ENCODE results near the gene SH3YL1.

SH3YL1 gene

DNA sequence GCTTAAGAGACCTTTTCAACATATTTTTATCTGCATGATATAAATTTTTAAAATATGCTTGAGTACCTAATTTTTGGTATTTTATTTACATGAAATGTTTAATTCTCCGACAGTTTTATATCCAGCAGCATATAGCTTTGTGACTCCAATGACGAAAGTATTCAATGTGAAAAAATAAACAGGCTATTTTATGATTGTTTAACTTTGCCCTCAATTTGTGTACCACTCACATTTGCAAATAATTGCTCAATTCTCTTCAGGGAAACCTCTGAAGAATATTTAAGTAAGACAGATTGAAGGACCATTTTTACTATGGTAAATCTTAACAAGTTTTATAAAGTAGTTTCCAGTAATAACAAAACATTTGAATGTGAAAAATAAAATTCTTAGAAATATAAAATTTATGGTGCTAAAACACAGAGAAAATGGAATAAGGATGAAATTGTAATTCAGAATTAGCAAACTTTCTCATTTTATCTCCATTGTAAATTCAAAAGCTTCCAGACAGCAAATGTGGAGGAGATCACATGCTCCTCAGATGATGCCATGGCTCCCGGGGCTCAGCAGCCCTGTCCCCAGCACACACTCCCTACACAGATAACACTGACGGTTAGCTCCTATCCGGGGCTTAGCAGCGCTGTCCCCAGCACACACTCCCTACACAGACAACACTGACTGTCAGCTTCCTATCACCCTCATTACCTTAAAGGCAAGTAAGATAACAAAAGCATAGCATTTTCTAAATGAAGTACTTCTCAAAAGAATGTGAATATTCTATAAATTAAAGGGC, 39.7 kb downstream of the SH3YL1 start:
- DNase-seq (ENCODE audit: low read depth in 2 of 2) = no peak

DNA sequence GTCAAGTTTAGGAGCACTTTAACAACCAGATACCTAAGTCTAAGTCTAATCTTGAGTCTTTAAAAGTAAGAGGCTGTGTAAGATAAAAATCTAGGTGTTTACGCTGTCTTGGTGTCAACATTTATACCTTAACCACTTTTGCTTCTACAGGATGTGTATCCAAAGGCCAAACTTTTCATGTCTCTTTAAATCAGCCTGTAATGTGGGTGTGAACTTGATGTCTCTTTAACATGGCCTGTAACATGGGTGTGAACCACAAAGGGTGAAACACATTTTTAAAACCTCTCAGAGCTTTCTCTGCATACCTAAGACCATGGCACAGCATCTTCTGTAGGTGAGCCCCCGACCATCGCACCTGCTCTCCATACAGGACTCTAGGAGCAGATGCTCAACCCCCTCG, 40.4 kb downstream of the SH3YL1 start:
- no peak for DNase-seq (ENCODE audit: low read depth in 2 of 2)

DNA sequence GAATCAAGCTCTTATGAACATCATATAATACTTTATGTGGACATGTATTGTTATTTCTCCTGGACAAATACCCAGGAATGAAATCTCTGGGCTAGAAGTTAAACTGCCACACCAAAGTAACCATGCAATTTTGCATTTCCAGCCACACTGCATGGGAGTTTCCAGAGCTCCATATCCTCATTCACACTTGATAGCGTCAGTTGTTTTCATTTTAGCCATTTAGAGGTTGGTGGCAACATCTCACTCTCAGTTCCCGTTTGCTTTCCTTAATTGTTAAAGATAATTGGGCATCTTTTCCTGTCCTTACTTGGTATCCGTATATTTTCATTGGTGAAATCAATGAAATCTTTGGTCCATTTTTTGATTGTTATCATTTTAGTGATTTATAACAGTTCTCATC, 47.8 kb downstream of the SH3YL1 start:
- DNase-seq (ENCODE audit: low read depth in 2 of 2) = no peak

DNA sequence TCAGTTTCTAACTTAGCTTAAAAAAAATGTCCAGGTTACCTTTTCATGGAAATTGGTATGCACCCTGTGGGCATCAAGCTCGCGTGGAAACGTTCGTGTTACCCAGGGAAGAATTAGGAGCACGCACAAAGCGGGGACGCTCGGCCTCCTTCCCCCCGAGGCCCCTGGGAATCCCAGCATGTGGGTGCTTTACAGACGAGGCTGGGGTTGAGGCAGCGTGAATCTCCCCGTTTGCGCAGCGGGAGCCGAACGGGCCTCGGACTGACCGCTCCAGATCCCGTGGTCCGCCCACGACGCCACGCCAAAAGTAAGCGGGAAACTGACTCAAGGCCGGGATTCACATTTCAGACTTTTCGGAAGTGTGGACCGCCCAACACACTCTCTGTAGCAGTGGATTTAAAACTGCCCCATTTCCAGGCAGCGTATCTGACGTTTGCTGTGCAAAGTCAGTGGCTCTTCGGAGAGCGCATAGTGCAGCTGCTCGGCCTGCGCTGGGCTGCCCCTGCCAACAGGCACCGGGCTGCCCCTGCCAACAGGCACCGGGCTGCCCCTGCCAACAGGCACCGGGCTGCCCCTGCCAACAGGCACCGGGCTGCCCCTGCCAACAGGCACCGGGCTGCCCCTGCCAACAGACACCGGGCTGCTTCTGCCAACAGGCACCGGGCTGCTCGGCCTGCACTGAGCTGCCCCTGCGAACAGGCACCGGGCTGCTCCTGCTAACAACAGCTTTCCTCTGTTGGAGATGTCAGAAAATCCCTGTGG, 49.7 kb downstream of the SH3YL1 start:
- no peak for DNase-seq (ENCODE audit: low read depth in 2 of 2)

DNA sequence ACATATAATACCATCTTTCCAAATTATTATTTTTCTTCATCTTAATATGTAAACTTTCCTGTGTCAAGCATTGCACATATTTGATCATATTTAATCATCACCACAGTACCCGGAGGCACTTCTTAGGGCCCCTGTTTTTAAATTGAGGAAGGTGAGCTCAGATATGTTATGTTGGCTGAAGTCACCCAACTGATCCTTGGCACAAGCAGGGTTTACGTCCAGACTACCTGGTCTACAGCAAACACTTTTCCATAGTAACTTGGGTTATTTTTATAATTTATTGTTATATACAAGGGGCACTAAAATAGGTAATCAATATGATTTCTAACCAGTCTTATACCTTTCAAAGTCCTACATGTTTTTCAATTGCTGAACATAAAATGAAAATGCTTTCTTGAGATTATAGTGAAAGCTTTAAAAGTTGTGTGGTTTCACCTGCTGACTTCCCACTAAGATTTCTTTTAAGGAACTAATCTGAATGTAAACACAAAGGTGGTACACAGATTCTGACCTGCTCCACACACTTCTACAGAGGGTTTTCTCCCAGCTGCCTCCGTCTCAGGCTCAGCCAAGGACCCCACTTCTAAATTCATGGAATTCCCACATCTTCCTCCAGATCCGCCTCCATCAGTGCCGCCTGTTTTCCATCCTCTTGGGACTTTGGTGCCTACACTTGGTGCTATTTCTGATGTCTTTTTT, 52.2 kb downstream of the SH3YL1 start:
- no peak for DNase-seq (ENCODE audit: low read depth in 2 of 2)

DNA sequence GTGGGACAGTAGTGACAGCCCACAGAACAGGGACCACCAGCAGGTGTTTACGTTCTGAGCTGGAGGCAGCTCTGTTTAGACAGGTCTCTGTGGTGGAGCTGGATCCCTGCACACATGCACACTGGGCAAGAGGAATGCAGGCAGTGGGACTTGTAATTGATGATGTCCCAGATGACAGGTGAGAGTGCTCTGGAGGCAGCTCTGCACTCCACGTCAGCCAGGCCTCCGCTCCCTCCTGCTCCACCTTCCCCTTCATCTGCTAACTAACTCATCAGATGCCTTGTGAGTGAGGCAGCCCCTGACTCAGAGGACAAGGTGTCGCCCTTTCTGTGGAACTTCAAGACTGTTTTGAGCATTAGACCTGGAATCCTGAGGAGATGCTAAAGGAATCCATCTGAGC, 53.2 kb downstream of the SH3YL1 start:
- DNase-seq (ENCODE audit: low read depth in 2 of 2) = no peak

DNA sequence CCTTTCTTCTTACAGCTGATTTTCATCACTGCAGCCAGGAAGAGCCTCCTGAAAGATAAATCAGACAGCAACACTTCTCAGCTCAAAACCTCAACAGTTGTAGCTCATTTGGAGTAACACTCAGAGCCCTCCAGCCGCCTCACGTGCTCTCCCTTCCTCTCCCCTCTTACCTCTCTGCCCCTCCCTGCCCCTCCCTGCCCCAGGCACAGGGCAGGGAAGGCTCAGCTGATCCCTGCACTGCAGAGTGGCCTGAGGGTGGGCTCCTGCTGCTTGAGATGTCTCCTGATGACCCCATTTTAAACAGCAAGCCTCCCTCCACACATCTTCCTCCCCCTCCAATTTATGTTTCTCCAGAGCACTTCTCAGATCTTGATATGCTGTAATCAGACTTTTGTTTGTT, 54.4 kb downstream of the SH3YL1 start:
- no peak for DNase-seq (ENCODE audit: low read depth in 2 of 2)

DNA sequence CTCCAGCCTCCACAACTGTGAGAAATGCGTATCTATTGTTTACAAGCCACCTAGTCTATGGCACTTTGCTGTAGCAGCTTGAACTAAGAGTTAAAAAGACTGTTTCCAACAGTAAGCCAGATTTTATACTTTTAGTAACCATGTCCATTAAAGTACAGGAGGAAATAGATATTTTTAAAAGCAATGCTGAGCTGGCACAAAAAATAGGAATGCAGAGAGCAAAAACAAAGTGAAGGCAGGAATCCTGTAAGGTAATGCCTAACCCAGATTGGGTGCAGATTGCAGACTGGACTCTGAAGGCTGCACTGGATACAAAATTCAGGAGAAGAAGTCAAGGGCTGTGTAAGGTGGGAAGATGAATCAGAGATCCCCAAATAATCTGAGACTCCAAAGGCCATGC, 55.5 kb downstream of the SH3YL1 start:
- no peak for DNase-seq (ENCODE audit: low read depth in 2 of 2)

DNA sequence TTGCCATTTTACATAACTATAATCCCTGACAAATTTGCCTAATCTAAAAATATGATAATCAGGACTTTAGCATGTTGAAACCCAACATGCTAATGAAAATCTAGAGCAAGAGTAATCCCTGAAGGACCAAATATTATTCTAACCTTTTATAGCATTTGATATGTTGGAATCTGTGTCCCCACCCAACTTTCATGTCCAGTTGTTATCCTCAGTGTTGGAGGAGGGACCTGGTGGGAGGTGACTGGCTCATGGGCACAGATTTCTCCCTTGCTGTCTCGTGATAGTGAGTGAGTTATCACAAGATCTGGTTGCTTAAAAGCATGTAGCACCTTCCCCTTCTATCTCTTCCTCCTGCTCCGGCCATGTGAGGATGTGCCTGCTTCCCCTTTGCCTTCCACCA, 59.8 kb downstream of the SH3YL1 start:
- DNase-seq (ENCODE audit: low read depth in 2 of 2) = no peak

DNA sequence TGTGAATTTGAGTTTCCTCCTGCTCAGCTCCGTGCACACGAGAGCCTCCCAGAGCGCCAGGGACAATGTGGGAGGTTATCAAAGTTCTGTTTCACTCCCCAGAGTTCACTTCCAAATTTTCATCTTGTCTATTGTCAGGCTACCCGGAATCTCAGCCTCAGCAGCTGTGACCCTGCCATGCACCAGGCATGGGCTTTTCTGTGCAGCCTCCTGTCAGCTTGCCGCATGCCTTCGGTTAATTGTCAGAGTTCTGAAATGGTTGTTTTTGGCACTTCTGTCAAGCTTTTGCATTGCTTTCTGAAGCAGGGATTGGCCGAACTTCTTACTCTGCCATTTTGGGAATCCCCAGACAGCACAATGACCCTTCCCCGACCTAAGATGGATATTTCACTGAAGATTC, 60.4 kb downstream of the SH3YL1 start:
- DNase-seq (ENCODE audit: low read depth in 2 of 2) = no peak

DNA sequence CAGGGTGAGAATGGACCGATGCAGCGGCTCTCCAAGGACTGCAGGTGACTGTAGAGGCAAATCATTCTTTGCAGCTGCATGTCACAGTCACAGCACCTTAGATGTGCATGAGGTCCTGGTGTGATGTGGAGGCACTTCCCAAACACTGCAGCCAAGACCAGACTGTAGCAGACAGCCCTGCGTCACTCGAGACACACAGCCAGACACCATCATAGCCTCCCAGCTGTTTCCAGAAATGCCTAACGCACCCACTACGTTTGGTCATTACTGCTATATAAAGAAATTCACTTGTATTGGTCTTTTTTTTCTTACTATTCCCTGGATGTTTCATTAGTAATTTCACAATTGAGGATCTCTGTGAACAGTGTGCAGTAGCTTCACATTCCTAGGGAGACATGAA, 60.9 kb downstream of the SH3YL1 start:
- no peak for DNase-seq (ENCODE audit: low read depth in 2 of 2)

DNA sequence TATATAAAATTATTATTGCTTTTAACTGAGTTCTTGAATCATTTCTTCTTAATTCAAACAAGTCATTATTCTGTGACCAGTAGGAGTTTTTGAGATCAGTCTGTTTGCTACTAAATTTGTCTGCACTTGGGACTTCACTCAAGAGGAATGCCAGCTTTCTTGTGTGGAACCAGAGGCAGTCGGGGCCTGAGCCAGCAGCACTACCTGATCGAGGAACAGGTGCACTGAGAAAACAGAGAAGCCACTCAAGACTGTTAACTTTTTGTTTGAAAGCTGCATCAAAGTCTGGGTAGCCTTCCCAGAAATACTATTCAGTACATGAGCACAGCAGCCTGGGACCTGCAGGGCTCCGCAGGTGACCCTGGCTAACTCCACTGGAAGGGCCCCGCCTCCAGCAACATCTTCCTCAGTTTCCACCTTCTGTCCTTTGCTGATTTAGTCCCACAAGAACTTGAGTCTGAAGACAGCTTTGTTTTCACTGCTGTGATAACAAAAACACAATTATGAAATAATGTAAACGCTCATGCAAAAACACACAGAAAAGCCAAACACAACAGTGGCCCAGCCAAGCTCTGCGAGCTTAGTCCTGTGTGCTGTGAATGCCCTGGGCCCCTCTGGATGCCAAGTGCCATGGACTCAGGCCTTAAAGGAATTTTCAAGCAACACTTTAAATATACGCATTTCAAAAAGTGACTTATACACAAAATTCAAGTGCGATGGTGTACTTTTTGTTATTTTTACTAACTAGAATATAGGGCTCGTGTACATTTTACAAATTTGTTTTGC, 62.0 kb downstream of the SH3YL1 start:
- DNase-seq (ENCODE audit: low read depth in 2 of 2) = no peak

DNA sequence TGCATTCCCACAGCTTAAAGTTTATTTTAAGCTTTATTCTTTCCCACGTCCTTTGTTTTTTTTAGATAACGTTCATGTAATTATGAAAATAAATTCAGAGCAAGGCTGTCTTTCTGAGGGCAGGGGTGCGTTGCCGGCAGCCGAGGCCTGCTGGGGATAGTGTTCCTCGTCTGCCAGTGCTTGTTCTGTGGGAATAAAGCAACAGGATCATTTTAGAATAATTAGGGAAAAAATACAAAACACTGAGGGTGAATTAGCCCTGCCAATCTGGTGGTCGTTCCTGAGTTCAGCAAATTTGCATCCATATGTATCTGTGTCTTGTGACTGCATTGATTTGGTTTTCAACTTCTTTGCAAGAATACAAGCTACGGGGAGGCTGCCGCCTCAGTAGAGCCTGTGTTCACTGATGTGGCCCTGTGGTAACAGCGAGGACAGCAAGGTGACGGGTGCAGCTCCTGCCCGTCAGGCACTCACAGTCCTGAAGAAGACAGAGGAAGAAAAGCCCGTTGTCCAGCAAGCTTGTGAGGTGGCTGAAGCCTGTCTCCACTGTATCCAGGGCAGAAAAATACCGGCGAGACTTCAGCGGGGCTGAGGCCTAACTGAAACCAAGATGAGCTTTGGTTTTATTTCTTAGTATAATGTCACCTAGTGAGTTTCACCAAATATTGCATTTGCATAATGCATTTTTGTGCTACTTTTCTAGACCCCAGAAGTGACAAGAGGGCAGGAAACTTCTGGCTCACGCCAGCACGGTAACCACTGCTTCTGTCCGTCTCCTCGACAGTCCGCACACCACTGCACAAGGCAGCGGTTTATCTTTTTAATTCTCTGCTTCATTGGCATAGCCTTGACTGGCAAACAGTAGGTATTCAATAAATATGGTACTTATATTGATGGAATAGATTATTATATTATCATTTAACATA, 64.5 kb downstream of the SH3YL1 start:
- no peak for DNase-seq (ENCODE audit: low read depth in 2 of 2)

DNA sequence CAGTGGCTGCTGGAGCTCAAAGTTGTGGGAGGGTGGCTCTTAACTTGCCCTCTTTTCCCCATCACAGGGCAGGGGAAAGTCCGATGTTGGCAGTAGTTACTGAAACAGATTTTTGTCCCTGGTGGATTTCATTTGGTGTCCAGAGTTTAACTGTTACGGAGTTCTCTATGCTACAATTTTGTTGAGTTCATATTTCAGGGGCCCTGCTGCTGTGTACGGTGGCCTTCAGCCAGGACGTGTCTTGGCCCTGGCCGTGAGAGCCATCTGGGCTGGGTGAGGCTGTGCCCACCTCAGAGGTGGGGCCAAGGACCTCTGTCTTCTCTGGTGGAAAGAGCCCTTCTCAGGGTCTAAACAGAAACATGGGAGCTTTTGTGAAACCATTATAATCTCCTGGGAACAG, 67.4 kb downstream of the SH3YL1 start:
- DNase-seq (ENCODE audit: low read depth in 2 of 2) = no peak

DNA sequence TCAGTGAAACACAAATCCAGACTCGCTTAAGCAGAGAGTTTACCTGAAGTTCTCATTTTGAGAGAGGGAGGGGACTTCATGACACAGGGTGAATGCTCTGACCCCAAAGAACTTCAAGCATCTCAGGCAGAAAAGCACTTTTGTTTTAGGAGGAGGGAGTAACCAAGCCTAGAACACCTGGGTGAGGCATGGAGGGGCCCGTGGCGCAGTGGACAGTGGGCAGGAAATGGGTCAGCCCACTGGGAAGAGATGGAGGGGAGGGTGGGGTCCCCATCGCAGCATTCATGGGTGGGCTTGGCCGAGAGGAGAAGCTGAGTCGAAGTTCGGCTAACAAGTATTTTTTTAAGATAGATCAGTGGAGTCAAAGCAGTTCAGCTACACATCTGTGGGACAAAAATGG, 67.9 kb downstream of the SH3YL1 start:
- no peak for DNase-seq (ENCODE audit: low read depth in 2 of 2)

DNA sequence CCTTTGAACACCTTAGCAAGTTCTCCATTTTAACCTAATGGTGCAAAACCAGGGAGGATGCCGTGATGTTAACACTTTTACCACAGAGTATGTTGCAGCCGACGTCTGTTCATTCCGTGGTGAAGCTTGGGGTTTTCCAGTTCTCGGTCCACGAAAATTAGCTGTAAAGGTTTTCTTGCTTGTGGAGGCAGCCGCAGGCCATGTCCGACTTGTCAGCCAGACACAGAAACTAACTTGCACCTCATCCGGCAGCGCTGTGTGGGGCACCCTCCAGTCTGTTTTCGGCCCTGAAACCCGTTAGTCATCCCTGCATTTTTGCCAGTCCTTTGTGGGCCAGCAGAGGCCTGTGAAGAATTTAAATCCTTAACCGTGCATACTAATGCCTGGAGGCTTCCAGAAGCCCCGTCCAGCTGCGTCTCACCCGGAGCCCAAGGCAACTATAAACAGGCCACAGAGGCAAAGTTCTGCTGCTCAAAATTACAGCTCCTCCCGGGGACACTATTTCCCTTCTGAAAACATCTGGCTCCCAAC, 70.6 kb downstream of the SH3YL1 start:
- DNase-seq (ENCODE audit: low read depth in 2 of 2) = no peak

DNA sequence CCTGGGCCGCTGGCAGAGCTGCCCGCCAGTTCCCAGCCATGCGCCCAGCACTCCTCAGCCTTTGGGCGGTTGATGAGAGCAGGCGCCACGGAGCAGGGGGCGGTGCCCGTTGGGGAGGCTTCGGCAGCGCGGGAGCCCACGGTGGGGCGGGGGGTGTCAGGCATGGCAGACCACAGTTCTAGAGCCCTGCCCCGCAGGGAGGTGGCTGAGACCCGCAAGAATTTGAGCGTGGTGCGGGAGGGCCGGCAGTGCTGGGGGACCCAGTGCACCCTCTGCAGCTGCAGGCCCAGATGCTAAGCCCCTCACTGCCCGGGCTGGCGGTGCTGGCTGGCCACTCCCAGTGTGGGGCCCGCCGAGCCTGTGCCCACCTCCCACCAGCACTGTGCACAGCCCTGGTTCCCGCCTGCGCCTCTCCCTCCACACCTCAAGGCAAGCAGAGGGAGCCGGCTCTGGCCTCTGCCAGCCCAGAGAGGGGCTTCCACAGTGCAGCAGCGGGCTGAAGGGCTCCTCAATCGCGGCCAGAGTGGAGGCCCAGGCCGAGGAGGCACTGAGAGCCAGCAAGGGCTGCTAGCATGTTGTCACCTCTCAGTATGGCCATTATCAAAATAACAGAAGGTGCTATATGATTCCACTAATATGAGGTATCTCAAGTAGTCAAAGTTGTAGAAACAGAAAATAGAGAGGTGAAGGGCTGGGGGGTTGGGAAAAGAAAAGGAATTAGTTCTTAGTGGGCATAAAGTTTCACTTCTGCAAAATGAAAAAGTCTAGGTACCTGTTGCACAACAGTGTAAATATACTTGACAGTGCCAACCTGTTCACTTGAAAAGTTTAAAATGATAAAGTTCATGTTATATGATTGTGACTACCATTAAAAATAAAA, 72.3 kb downstream of the SH3YL1 start:
- DNase-seq (ENCODE audit: low read depth in 2 of 2) = no peak

DNA sequence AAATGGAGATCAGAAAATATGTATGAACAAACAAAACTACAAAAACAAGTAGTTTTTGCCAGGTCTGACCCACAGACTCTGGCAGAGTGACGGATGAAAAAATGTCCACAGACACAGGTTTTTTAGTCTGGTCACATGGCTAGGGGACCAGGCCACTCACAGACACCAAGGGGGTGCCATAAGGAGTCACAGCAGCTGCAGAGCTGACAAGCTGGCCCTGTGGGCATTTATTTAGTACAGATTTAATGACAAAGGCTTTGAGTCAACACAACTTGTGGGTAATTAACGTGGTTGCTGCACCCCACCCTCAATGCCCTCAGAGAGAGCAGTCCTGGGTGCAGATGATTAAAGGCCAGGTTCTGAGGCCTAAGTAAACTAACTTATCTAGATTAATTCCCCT, 76.0 kb downstream of the SH3YL1 start:
- DNase-seq (ENCODE audit: low read depth in 2 of 2) = no peak

DNA sequence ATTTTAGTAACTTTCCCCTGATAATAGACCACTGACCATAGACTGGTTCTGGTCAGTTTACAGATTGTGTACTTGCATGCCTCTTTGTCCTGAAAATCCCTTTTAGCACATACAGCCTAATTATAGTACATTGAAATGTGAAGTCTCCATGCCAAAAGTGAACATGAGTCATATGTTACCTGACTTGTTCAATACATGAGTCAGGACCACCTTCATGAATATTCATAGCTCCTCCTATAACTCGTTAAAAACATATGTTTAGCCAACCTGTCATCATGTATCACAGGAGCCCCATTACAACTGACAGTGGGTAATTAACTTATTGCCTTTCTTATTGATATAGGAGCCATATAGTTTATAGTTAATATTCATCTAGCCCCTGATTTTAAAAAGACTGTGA, 78.6 kb downstream of the SH3YL1 start:
- DNase-seq (ENCODE audit: low read depth in 2 of 2) = no peak

DNA sequence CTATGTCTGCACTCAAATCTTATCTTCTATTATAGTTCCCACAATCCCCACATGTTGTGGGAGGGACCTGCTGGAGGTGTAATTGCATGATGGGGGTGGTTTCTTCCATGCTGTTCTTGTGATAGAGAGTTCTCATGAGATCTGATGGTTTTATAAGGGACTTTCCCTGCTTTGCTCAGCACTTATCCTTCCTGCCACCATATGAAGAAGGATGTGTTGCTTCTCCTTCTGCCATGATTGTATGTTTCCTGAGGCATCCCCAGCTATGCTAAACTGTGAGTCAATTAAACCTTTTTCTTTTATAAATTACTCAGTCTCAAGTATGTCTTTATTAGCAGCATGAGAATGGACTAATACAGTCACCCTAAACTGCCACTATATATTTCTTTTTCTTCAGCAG, 79.1 kb downstream of the SH3YL1 start:
- no peak for DNase-seq (ENCODE audit: low read depth in 2 of 2)
